Smooth muscle cell of the brain vasculature (primary cell): ENCODE data around the gene RPS28.
"Not testable (repeated sequence)": the region's sequence is repeated elsewhere in the genome, so short reads cannot be mapped to it uniquely, and the experiment has no call there.

Experiments
- DNase-seq: peaks from one replicate; pipeline ENCODE4 v3.0.0-alpha.2; 2012; ENCODE audit warnings: low read depth, low spot score

The RPS28 gene

DNA sequence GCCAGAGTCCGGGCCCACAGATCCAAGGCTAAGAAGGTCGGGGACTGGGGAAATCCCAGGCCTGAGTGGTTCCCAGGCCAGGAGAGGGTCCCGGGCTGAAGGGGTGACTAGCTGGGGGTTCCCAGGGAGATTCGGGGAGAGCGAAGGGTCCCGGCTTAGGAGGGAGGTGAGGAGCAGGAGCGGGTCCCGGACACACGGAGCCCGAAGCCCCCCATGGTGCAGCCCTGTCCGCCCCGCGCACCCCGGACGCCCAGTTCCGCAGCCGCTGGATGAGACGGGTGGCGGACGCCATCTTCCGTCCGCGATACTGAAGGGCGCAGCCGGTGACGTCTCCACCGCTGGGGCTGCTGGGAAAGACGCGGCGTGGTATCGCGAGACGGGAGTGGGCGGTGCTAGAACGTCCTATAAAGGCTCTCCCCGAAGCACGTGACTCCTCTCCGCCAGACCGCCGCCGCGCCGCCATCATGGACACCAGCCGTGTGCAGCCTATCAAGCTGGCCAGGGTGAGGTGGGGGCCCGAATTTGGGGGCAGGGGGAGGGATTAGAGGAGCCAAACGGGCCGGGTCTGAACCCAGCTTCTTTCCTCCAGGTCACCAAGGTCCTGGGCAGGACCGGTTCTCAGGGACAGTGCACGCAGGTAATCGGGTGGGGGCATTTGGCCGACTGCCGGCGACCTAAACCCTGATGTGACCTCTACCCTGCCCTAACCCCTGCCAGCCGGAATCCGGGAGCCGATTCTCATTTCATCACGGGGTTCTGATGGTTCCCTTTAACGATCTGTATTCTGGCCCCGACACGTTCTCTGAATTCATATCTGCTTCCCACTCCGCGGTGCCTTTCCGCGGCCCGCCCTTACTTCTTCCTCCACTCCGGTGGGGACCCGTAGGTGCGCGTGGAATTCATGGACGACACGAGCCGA is at the start of gene RPS28, which contains the start of gene NDUFA7:
Gene RPS28 (plus strand): TSS at position 430 of the 919 bp plus-strand sequence. CDS start 35 bp downstream, at position 465.
Gene NDUFA7 (minus strand): TSS at position 309 of the 919 bp plus-strand sequence. CDS start 17 bp downstream, at position 292.
- DNase-seq: peak; percentile 86

DNA sequence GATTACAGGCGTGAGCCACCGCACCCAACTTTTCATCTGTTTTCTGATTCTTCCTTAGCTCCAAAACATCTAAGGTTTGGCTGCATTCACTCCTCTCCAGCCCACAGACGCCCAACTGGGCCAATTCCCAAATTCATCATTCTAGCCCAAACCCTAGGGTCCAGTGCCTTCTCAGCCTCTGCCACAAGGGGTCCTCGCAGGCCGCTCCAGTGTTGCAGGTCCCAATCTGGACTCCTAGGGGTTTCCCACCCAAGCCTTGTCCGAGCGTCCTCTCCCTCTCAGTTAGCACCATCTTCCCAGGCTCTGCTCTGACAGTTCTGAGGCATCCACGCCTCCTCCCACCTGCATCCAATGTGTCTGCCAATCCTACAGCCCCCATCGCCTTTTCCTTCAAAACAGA is 44.8 kb upstream of the RPS28 start:
- not testable (repeated sequence) for DNase-seq

DNA sequence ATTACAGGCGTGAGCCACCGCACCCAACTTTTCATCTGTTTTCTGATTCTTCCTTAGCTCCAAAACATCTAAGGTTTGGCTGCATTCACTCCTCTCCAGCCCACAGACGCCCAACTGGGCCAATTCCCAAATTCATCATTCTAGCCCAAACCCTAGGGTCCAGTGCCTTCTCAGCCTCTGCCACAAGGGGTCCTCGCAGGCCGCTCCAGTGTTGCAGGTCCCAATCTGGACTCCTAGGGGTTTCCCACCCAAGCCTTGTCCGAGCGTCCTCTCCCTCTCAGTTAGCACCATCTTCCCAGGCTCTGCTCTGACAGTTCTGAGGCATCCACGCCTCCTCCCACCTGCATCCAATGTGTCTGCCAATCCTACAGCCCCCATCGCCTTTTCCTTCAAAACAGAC is 30.0 kb upstream of the RPS28 start:
- DNase-seq: not testable (repeated sequence)

DNA sequence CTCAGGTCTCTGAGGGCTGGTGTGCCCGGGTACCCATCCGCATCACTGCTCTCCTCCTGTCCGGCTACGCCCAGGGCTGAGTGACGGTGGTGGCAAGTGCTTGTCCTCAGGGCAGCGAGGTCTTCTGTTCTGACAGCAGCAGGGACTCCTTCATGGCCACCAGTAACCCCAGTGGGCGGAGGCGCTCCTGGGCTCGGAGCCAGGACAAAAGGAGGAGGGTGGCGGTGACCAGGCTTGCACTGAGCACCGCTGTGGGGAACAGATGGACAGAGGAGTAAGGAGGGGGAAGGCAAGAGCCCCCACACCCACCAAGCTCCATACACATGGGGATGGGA is 19.0 kb upstream of the RPS28 start:
- no peak for DNase-seq

DNA sequence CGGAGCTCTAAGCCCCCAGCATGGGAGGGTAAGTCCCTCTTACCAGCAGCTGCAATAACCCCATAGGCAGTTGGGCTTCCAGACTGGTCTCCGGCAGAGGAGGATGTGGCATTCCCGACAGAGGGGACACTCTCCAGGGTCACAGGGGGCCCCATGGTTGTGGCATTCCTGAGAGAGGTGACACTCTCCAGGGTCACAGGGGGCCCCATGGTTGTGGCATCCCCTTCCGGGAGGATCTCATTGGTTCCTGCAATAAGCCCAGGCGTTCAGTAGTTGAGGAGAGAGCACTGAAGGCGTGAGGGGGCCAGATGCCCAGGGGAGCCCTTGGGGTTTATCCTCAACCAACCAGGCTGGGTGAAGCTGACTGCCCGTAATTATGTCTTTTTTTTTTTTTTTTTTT is 18.6 kb upstream of the RPS28 start:
- no peak for DNase-seq

DNA sequence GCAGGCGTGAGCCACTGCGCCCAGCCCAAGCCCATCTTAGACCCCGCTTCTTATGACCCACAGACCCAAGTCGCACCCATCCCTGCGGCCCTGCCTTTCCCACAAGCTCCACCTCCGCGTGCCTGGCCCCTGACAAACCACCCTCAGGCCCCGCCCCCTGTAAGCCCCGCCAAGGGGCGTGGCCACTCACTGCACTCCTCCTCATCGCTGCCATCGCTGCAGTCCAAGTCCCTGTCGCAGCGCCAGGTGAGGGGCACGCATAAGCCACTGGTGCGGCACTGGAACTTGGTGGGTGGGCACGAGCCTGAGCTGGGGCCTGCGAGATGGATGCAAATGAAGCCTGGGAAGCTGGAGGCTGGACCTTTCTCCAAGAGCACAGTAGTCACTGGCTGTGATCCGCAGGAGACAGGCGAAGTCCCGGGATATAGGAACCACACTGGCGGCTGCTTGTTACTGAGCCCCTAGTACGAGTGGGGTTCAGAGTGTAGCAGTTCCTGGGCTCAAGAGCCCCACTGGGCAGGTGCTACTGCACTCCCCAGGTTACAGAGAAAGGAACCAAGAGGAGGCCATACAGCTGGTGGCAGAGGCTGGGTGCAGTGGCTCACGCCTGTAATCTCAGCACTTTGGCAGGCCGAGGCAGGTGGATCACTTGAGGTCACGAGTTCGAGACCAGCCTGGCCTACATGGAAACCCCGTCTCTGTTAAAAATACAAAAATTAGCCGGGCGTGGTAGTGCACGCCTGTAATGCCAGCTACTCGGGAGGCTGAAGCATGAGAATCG is 16.3 kb upstream of the RPS28 start:
- no peak for DNase-seq

DNA sequence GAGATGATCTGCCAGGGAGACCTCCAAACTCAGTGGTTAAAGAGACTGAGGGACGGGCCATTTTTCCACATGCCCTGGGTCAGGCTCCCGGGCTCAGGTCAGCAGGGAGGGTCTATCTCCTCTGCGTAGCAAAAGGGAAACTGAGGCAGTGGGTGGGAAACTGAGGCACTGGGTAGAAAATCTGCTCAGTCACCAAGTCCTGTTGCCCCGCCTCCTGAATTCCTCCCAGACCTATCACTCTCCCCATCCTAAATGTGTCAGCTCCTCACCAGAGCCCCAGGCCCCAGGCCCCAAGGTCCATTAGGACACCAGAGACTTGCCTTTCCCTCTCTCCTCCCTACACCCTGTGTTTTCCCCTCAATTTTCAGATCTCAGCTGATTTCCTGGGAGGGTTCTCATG is 15.5 kb upstream of the RPS28 start:
- DNase-seq: no peak

DNA sequence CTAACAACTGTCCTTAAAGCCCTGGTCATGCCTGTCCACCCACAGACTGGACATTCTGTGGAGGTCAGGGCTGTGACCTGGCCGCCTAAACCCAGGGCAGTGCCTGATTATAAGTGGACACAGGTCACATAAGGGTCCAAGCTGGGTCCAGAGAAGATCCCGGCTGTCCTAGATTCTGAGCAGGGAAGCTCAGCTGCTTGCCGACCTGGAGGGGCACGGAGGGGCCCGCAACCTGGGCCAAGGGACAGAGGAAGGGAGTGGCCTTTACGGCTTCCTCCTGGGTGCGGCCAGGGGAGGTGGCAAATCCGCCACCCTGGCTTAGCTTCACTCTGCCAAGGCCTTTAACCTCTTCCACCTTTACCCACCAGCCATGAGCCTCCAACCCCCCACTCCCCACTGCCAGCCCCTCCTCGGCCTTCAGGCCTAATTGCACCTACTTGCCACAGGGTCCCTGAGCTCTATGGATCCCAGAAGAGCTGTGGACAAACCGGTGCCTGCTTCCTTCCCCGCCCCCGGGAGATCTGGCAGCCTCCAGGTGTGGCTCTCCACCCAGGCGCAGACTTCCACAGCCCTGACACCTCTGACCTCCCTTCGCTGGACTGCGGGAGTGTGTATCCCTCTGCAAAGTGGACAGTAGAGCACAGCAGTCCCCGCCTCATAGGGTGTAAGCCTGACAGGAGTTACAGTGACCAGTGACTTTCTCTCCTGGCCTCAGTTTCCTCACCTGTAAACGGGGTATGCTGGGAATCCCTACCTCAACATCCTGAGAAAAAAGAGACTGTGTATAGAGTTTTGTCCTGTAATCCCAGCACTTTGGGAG is 14.9 kb upstream of the RPS28 start:
- DNase-seq: no peak

DNA sequence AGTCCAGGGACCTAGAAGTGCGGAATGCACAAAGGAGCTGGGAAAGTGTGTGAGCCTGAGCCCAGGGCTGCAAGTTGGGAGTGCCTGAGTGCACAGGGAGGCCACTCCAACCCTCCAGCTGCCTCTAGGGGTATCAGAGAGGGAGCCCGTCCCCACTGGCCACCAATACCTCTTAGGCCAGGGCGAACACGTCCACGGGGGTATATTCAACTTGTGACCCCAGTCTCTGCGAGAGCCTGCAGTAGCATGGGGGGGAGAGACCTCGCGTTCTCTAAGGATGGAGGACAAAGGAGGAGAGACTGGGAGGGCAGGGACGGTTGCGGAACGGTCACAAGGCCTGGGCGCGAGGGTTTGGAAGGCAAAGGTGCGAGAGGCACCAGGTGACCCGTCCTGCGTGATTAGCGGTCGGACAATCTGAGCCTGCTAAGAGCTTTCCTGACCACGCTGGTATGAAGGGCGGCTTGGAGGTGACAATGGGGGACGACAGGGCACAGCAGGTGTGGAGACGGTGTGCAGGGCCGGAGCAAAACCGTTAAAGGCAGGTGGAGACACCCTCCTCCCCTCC is 13.8 kb upstream of the RPS28 start:
- DNase-seq: no peak

DNA sequence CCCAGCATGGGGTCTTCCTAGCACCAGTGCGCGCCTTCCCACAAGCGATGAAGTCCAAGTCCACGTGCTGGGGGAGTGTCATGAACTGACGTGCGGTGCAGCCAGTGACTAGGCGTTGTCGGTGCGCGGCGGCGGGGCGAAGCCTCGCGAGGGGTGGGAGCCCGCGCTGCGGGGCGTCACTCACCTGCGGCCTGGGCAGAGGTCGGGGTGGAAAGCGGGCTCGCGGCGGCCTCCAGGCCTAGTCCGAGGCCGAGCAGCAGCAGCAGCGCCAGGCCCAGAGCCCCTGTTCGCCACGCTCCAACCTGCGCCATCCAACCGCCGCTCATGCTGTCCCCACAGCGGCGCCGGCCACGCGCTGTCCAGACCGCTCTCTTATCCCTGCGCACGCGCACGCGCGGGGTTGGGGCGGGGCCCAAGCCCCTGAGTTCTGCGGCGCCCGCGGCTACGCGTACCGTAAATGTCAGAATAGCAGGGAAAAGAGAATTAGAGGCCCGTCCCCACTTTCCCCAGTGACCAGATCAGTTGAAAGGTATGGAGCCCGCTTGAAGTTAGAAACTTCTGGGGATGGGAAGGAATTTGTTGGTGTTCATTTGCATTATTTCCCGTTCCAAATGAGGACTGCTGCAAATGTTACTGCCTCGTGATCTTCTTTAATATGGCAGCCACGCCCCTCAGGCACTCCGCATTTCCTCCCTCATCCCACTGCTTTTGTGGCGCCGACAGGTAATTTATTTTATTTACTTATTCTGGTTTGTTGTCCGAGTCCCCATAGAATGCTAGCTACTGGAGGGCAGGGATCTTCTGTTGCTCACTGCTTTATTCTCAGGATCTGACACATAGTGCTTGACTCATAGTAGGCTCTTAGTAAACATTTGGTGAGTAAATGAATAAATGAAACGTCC is 13.1 kb upstream of the RPS28 start, which contains the start of gene CD320:
Gene CD320 (minus strand): TSS at position 394 of the 902 bp plus-strand sequence. CDS start 68 bp downstream, at position 326.
- DNase-seq: peak; percentile 79

DNA sequence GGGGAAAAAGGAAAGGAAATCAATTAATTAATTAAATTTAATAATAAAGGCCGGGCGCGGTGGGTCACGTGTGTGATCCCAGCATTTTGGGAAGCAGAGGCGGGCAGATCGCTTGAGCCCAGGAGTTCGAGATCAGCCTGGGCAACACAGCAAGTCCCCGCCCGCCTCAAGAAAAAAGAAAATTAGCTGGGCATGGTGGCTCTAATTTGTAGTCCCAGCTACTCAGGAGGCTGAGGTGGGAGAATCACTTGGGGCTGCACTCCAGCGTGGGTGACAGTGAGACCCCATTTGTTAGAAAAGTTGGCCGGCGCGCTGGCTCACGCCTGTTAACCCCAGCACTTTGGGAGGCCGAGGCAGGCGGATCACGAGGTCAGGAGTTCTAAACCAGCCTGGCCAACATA is 12.4 kb upstream of the RPS28 start:
- DNase-seq: no peak

DNA sequence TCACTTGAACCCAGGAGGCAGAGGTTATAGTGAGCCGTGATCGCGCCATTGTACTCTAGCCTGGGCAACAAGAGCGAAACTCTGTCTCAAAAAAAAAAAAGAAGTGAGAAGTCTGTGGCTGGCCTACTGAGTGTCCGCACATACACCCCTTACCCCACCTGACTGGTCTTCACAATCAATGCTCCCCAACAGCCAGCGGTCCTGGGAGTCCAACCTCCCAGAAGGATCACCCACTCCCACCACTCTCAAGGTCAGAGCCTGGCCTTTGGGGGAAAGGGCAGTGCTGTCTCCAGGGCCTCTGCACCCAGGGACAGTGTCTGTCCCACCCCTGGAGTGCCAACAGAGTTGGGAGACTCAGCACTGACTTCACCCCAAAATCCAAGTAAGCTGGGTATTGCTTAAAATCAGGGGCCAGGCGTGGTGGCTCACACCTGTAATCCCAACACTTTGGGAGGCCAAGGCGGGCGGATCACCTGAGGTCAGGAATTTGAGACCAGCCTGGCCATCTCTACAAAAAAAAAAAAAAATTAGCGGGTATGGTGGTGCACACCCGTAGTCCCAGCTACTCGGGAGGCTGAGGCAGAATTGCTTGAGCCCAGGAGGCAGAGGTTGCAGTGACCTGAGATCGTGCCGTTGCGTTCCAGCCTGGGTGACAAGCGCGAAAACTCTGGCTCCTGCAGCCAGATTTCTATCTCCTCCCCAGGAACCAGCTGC is 10.8 kb upstream of the RPS28 start:
- DNase-seq: no peak

DNA sequence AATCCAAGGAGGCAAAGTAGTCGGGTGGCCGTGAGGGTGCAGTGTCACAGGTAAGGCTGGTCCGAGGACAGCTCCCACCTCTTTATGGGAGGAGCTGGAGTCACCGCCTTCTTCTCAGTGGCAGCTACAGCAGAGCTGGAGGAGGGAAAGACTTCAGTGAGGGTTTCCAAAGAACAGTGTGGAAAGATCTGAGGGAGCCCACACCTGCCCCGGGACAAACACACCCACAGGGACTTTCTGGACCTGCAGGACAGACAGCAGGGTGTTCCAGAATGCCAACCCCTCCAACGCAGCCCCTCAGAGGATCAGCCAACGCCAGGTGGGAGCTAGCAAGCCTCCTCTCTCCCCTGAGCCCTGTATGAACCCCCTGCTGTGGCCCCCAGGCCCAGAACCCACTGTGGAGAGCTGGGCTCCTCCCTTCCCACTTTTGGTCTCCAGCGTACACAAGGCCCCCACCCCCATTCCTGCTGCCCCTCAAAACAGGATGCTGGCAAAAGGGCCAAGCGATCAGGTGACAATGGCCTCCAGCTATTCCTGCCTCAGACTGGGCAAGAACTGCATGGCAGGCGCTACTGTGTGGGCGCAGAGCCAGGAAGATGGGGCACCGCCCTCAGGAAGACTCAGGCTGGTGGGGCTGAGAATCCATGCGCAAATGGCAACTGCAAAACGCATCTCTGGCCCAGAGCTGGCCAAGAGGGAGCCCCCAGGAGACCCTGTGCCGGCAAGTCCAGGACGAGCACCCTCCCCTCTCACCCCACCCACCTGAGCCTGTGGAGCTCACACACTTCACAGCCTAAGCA is 9.6 kb upstream of the RPS28 start:
- no peak for DNase-seq

DNA sequence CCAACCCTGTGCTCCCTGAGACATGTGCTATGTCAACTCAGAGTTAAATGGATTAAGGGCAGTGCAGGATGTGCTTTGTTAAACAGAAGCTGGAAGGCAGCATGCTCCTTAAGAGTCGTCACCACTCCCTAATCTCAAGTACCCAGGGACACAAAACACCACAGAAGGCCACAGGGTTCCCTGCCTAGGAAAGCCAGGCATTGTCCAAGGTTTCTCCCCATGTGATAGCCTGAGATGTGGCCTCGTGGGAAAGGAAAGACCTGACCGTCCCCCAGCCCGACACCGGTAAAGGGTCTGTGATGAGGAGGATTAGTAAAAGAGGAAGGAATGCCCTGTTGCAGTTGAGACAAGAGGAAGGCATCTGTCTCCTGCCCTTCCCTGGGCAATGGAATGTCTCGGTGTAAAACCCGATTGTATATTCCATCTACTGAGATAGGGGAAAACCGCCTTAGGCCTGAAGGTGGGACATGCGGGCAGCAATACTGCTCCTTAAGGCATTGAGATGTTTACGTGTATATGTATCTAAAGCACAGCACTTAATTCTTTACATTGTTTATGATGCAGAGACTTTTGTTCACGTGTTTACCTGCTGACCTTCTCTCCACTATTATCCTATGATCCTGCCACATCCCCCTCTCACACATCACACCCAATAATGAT is 6.2 kb upstream of the RPS28 start:
- DNase-seq: not testable (repeated sequence)

DNA sequence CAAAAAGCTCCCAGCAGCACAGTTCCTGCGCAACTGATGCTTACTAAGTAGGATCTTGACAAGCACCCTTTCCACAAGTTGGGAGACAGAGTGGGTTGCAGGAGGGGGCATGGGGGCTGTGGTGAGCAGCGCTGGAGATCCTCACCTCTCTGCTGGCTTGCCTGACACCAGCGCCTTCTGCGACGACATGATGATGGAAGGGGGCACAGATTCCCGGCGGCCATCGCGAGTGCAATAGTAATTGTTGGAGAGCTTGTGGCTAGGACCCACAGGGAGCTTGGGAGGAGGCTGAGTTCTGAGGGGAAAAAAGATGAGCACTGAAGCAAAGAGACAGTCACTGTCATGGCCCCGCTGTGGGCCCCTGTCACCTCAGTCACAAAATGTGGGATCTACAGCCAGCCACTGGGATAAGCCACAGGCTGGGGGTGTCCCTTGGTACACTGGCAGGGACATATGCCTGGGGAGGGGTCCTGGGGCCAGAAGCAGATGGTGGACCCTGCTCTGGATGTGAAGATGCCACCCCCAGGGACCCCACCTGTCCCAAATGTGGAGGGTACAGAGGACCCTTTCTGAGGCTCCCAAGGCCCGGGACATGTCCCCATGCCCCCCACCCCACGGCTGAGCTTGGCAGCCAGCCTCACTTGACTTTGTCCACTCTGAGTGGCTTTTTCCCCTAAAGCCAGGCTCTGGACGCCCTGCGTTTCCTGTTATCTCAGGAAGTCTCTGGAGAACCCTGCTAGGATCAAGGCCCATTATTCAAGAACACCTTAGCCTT is 4.8 kb upstream of the RPS28 start:
- DNase-seq: no peak

DNA sequence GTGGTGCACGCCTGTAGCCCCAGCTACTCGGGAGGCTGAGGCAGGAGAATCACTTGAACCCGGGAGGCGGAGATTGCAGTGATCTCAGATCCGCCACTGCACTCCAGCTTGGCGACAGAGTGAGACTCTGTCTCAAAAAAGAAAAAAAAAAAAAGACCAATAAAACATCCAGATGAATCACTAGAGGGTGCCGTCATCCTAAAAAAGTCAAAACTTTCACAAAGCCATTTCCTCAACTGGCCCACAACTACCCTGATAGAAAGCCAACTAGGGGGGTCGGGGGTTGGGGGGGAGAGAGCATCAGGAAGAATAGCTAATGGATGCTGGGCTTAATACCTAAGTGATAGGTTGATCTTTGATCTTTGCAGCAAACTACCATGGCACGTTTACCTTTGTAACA is 2.5 kb upstream of the RPS28 start:
- DNase-seq: not testable (repeated sequence)

DNA sequence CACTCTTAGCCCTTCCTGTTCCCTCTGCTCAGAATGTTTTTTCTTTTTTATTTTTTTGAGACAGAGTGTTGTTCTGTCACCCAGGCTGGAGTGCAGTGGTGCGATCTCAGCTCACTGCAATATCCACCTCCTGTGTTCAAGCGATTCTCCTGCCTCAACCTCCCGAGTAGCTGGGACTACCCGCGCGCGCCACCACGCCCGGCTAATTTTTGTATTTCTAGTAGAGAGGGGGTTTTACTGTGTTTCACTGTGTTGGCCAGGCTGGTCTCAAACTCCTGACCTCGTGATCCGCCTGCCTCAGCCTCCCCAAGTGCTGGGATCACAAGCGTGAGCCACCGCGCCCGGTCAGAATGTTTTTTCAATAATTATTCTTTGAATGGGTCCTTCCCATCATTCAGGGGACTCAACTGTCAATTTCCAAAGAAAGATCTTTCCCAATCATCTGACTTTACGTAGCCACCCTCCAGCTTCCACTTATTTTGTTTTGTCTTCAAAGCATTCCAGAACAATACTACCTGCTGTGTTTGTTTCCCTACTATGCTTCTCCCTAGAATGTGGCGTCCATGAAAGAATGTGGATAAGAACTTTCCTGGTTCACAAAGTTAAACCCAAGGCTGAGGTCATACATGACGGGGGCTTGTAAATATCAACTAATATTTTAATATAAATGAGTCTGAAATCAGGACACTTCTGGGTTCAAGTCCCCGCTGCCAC is 1.3 kb upstream of the RPS28 start:
- no peak for DNase-seq
